Duodenal mucosa (tissue), 2 donors: ENCODE results near the gene EDA.

Source experiments
- H3K27ac ChIP-seq: one replicate; pipeline ENCODE4 v1.7.0; 2013; ENCODE audit warnings: low read depth, low read length
- H3K27me3 ChIP-seq, 2 donors: one replicate each; pipeline ENCODE4 v1.7.0; 2013; ENCODE audit warnings: low read length in 2 of 2, control low read depth in 1 of 2; ENCODE audit not compliant: insufficient read depth in 2 of 2, control insufficient read depth in 1 of 2
- H3K36me3 ChIP-seq, 2 donors: one replicate each; pipeline ENCODE4 v1.7.0; 2013; ENCODE audit warnings: low read length in 2 of 2, control low read depth in 1 of 2; ENCODE audit not compliant: insufficient read depth in 2 of 2, control insufficient read depth in 1 of 2
- H3K4me1 ChIP-seq, 2 donors: one replicate each; pipeline ENCODE4 v1.7.0; 2013; ENCODE audit warnings: low read length in 2 of 2, control low read depth in 1 of 2; ENCODE audit not compliant: insufficient read depth in 2 of 2, control insufficient read depth in 1 of 2
- H3K4me3 ChIP-seq, 2 donors: one replicate each; pipeline ENCODE4 v1.7.0; 2013; ENCODE audit warnings: low read length in 2 of 2, low read depth in 1 of 2
- H3K9ac ChIP-seq, 2 donors: one replicate each; pipeline ENCODE4 v1.7.0; 2013; ENCODE audit warnings: low read length in 2 of 2, low read depth in 1 of 2
- H3K9me3 ChIP-seq, 2 donors: one replicate each; pipeline ENCODE4 v1.7.0; 2013; ENCODE audit warnings: low read length in 2 of 2, control low read depth in 1 of 2; ENCODE audit not compliant: control insufficient read depth in 1 of 2

EDA gene

GRCh38 chrX:70009049-70009448 lies 393.1 kb downstream of the EDA start:
- no peaks in the 10 kb centered on the region for H3K36me3 ChIP-seq
- no peaks in the 10 kb centered on the region for H3K4me1 ChIP-seq
- no peak overlapping the region for H3K9ac ChIP-seq
- no peak overlapping the region for H3K27ac ChIP-seq
- H3K27me3 ChIP-seq: no peaks in the 10 kb centered on the region
- no peak overlapping the region for H3K4me3 ChIP-seq
- no peaks in the 10 kb centered on the region for H3K9me3 ChIP-seq

- no peak overlapping the region for H3K4me3 ChIP-seq
- no peaks in the 10 kb centered on the region for H3K9me3 ChIP-seq
- no peaks in the 10 kb centered on the region for H3K4me1 ChIP-seq
- no peak overlapping the region for H3K27ac ChIP-seq
- no peaks in the 10 kb centered on the region for H3K36me3 ChIP-seq
- no peak overlapping the region for H3K9ac ChIP-seq
- no peaks in the 10 kb centered on the region for H3K27me3 ChIP-seq
Observed at GRCh38 chrX:70009970-70010369, 394.1 kb downstream of the EDA start.

- no peaks in the 10 kb centered on the region for H3K36me3 ChIP-seq
- no peak overlapping the region for H3K9ac ChIP-seq
- no peak overlapping the region for H3K4me3 ChIP-seq
- H3K27ac ChIP-seq: no peak overlapping the region
- no peaks in the 10 kb centered on the region for H3K27me3 ChIP-seq
- H3K4me1 ChIP-seq: no peaks in the 10 kb centered on the region
- no peaks in the 10 kb centered on the region for H3K9me3 ChIP-seq
Observed at GRCh38 chrX:70012756-70013155, 396.8 kb downstream of the EDA start.

GRCh38 chrX:70013466-70014381 lies 397.8 kb downstream of the EDA start:
- Histone ChIP-seq H3K4me3 (no peak overlapping the region), H3K9me3 (no peaks in the 10 kb centered on the region), H3K4me1 (no peaks in the 10 kb centered on the region), H3K36me3 (no peaks in the 10 kb centered on the region), H3K27ac (no peak overlapping the region), H3K9ac (no peak overlapping the region), H3K27me3 (no peaks in the 10 kb centered on the region)

- no peaks in the 10 kb centered on the region for H3K36me3 ChIP-seq
- H3K27me3 ChIP-seq: no peaks in the 10 kb centered on the region
- no peaks in the 10 kb centered on the region for H3K9me3 ChIP-seq
- no peak overlapping the region for H3K4me3 ChIP-seq
- H3K4me1 ChIP-seq: no peaks in the 10 kb centered on the region
- H3K27ac ChIP-seq: no peak overlapping the region
- H3K9ac ChIP-seq: no peak overlapping the region
Observed at GRCh38 chrX:70016513-70016912, 400.6 kb downstream of the EDA start.

GRCh38 chrX:70022616-70023015 lies 406.7 kb downstream of the EDA start:
- H3K36me3 ChIP-seq: no peaks in the 10 kb centered on the region
- no peak overlapping the region for H3K4me3 ChIP-seq

GRCh38 chrX:70025464-70025863 lies 409.6 kb downstream of the EDA start:
- Histone ChIP-seq H3K27ac (no peak overlapping the region), H3K27me3 (no peaks in the 10 kb centered on the region)

More at GRCh38 chrX:70022616-70023015, 406.7 kb downstream of the EDA start:
- H3K4me1 ChIP-seq: no peaks in the 10 kb centered on the region
- H3K27ac ChIP-seq: no peak overlapping the region
- H3K9me3 ChIP-seq: no peaks in the 10 kb centered on the region
- H3K27me3 ChIP-seq: no peaks in the 10 kb centered on the region
- no peak overlapping the region for H3K9ac ChIP-seq

GRCh38 chrX:70026112-70026850 lies 410.4 kb downstream of the EDA start:
- H3K4me1 ChIP-seq: no peaks in the 10 kb centered on the region
- no peak overlapping the region for H3K4me3 ChIP-seq
- no peaks in the 10 kb centered on the region for H3K27me3 ChIP-seq
- no peak overlapping the region for H3K9ac ChIP-seq
- H3K9me3 ChIP-seq: no peaks in the 10 kb centered on the region
- no peaks in the 10 kb centered on the region for H3K36me3 ChIP-seq
- H3K27ac ChIP-seq: no peak overlapping the region

More at GRCh38 chrX:70025464-70025863, 409.6 kb downstream of the EDA start:
- H3K4me3 ChIP-seq: no peak overlapping the region
- H3K9ac ChIP-seq: no peak overlapping the region
- H3K4me1 ChIP-seq: no peaks in the 10 kb centered on the region
- H3K36me3 ChIP-seq: no peaks in the 10 kb centered on the region
- H3K9me3 ChIP-seq: no peaks in the 10 kb centered on the region

- Histone ChIP-seq H3K27ac (no peak overlapping the region), H3K4me1 (no peaks in the 10 kb centered on the region), H3K9ac (no peak overlapping the region), H3K27me3 (no peaks in the 10 kb centered on the region), H3K4me3 (no peak overlapping the region), H3K9me3 (no peaks in the 10 kb centered on the region), H3K36me3 (no peaks in the 10 kb centered on the region)
Observed at GRCh38 chrX:70026851-70027200, 410.9 kb downstream of the EDA start.

GRCh38 chrX:70029863-70030262 lies 413.9 kb downstream of the EDA start:
- H3K27me3 ChIP-seq: no peaks in the 10 kb centered on the region
- H3K27ac ChIP-seq: no peak overlapping the region
- H3K36me3 ChIP-seq: no peaks in the 10 kb centered on the region
- H3K9ac ChIP-seq: no peak overlapping the region
- no peaks in the 10 kb centered on the region for H3K4me1 ChIP-seq
- no peak overlapping the region for H3K4me3 ChIP-seq
- H3K9me3 ChIP-seq: no peaks in the 10 kb centered on the region
